GM19239 (cell line): ENCODE results near the gene C11orf42.

Experiments used
- DNase-seq: peaks from one replicate; pipeline ENCODE4 v3.0.0; 2011; ENCODE audit warnings: low spot score; ENCODE audit not compliant: insufficient read length
- FAIRE-seq: peaks from 2 replicates; lab custom pipeline; 2011; peaks lifted over from hg19 to GRCh38; lab: Jason Lieb, UNC

C11orf42 gene

GRCh38 chr11:6251120-6251733 lies 45.9 kb downstream of the C11orf42 start:
- FAIRE-seq (peak; percentile 42), DNase-seq (peak; percentile 46)

- no peak for DNase-seq
- no peak for FAIRE-seq
Observed at GRCh38 chr11:6251990-6252473, 46.7 kb downstream of the C11orf42 start.

- no peak for FAIRE-seq
- no peak for DNase-seq
Observed at GRCh38 chr11:6253197-6253596, 47.8 kb downstream of the C11orf42 start.

GRCh38 chr11:6258141-6258540 lies 52.8 kb downstream of the C11orf42 start:
- FAIRE-seq (no peak), DNase-seq (no peak)

- DNase-seq (no peak), FAIRE-seq (no peak)
Observed at GRCh38 chr11:6258571-6259081, 53.3 kb downstream of the C11orf42 start.

- FAIRE-seq (no peak), DNase-seq (no peak)
Observed at GRCh38 chr11:6260207-6260726, 54.9 kb downstream of the C11orf42 start.
